ENCODE data around the gene LSG1.
"Not testable (repeated sequence)": the region's sequence is repeated elsewhere in the genome, so short reads cannot be mapped to it uniquely, and the experiment has no call there.

LSG1 gene

DNA sequence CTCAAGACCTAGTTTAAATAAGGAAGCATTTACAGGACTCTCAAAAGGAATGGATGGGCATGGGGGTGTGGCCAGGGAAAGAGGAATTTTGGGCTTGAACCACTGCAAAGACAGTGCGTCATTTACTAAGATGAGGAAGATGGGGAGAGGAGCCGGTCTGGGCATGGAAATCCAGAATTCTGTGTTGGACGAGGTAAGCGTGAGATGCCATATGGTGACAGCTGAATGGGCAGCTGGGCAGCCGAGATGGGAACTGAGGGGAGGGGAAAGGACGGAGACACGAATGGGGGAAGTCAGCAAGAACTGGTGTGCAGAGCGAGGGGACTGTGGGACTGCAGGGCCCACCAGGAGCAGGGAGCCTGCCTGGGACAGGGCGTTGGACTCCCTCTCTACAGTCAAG, 63.0 kb downstream of the LSG1 start:
- H3K4me3 ChIP-seq (ENCODE audit: low read length): no peak overlapping the region
- TF ChIP-seq CTCF (conservative IDR thresholded peaks at IDR 0.05; ENCODE audit: low read length): no peak
- no peak for DNase-seq (ENCODE audit: low read depth)

DNA sequence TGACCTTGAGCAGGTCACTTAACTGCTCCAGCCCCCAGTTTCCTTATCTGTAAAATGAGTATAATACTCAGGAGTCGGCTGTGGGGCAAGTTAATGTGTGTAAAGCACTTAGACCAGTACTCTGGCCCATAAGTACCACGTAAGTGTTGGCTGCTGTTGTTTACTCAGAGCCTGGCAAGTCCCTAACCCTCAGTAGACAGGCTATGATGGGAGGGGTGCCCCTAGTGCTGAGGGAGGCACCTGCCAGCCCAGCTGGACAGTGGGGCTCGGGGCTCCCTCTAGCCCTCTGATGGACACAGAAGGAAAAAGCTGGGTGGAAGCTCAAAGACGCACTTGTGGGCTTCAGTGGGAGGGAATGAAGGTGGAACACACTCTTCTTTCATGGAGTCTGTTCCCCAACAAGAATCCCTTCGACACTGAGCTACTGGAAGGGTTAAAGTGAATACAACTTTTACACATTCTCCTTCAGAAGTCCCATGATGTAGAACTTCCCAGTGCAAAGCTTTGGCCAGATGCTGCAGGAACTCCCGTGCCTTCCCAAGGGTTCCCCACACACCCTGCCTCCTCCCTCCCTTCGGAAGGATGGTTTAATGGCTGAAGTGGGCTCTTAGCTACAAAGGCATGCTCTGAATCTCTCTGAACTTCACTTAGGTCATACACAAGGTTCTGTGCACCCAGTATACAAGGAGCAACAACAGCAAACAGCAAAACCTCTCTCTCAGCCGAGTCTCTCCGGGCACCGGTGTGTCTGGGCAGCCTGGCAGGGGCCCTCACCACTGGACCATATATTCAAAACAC, 64.2 kb downstream of the LSG1 start:
- no peak overlapping the region for H3K4me3 ChIP-seq (ENCODE audit: low read length)
- no peak for TF ChIP-seq CTCF (conservative IDR thresholded peaks at IDR 0.05; ENCODE audit: low read length)
- DNase-seq (ENCODE audit: low read depth): no peak

DNA sequence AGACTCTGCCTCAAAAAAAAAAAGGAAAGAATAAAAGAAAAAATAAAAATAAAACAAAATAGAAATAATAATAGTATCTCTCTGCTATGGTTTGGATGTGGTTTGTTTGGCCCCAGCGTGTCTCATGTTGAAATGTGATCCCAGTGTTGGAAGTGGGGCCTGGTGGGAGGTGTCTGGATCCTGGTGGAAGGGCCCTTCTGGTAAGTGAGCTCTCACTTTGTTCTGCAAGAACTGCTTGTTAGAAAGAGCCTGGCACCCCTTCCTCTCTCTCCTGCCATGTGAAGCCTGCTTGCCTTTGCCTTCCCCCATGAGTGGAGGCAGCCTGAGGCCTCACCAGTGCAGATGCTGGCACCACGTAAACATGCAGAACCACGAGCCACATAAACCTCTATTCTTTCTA, 65.0 kb downstream of the LSG1 start:
- H3K4me3 ChIP-seq (ENCODE audit: low read length): no peak overlapping the region
- TF ChIP-seq CTCF (conservative IDR thresholded peaks at IDR 0.05; ENCODE audit: low read length): no peak
- DNase-seq (ENCODE audit: low read depth): no peak

- no peak for DNase-seq (ENCODE audit: low read depth)
- no peak for TF ChIP-seq CTCF (conservative IDR thresholded peaks at IDR 0.05; ENCODE audit: low read length)
Measured at GRCh38 chr3:194606163-194606562, 65.8 kb downstream of the LSG1 start.

GRCh38 chr3:194605314-194605713, 66.7 kb downstream of the LSG1 start:
- not testable (repeated sequence) for H3K4me3 ChIP-seq (ENCODE audit: low read length); DNase-seq (ENCODE audit: low read depth)

More at GRCh38 chr3:194606163-194606562, 65.8 kb downstream of the LSG1 start:
- no peak overlapping the region for H3K4me3 ChIP-seq (ENCODE audit: low read length)

DNA sequence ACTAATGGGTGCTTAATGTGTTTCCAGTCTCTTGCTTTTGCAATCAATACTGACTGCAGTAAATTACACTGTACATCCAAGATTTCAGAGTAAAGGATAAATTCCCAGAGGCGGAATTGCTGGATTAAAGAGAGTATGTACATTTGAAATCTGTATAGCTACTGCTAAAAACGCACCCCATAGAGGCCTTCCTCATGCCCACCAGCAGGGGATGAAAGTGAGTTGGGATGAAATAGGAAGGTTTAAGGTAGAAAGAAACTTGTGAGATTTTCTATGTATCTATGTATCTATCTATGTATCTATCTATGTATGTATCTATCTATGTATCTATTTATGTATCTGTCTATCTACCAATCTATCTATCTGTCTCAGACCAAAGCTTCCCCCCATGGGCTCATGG, 67.2 kb downstream of the LSG1 start:
- DNase-seq (ENCODE audit: low read depth): no peak
- peak; percentile 45 for TF ChIP-seq CTCF (conservative IDR thresholded peaks at IDR 0.05; ENCODE audit: low read length)
- H3K4me3 ChIP-seq (ENCODE audit: low read length): no peak overlapping the region

GRCh38 chr3:194604126-194604525, 67.9 kb downstream of the LSG1 start:
- no peak for TF ChIP-seq CTCF (conservative IDR thresholded peaks at IDR 0.05; ENCODE audit: low read length)
- no peak for DNase-seq (ENCODE audit: low read depth)
- H3K4me3 ChIP-seq (ENCODE audit: low read length): no peak overlapping the region

Measured in AG10803 (cell line).